ENCODE measurements around the gene EIF6. TPM values are rescaled to one million over a fixed set of nuclear protein-coding genes. Genes with fewer than 3 reads are reported as not detected.

The EIF6 gene
- total and polyA plus RNA-seq, 2 experiments from 2014 or later, result 149 to 215 TPM

- Histone ChIP-seq H3K27ac (ENCODE audit: low read depth) (no peak overlapping the region), H3K4me1 (ENCODE audit: insufficient read depth) (peaks cover 16% of the 10 kb centered on the region), H3K4me2 (no peak overlapping the region), H3K4me3 (no peak overlapping the region), H3K36me3 (ENCODE audit: insufficient read depth) (no peaks in the 10 kb centered on the region), H3F3A (replicated peaks; ENCODE audit: low read depth) (0 out of 2 replicates have a peak, but pooled peaks cover under 1% of the 10 kb centered on the region), H3K9me2 (ENCODE audit: insufficient read depth) (no peaks in the 10 kb centered on the region), H4K20me1 (replicated peaks; ENCODE audit: insufficient read depth) (peaks cover 3% of the 10 kb centered on the region), H2AFZ (no peak overlapping the region), H3K79me2 (replicated peaks; ENCODE audit: insufficient read depth) (peaks cover 6% of the 10 kb centered on the region; the same call in 1 of the 2 replicates), H3K27me3 (ENCODE audit: insufficient read depth) (peaks cover 3% of the 10 kb centered on the region; the same call in 1 of the 2 replicates)
- H3K27ac Mint-ChIP-seq, result no peak overlapping the region
- DNase-seq (ENCODE audit: low spot score) (no peak), ATAC-seq (no peak)
- no peaks in the 10 kb centered on the region; the same call in 2 of the 3 replicates for H3K4me1 Mint-ChIP-seq
- H3K4me3 Mint-ChIP-seq, result no peak overlapping the region
- TF ChIP-seq REST (IDR thresholded peaks at IDR 0.05; ENCODE audit: unreplicated experiment) (no peak), ZNF331 (CRISPR knock-in tag; IDR thresholded peaks at IDR 0.05; ENCODE audit: low read depth) (no peak), JUNB (IDR thresholded peaks at IDR 0.05; ENCODE audit: unreplicated experiment) (no peak), ZNF114 (CRISPR knock-in tag; IDR thresholded peaks at IDR 0.05) (no peak), POLR2AphosphoS5 (IDR thresholded peaks at IDR 0.05; ENCODE audit: low read depth) (no peak), CTCF (conservative IDR thresholded peaks at IDR 0.05; ENCODE audit: low read depth in 2 of 2) (no peak), STAT1 (IDR thresholded peaks at IDR 0.05; ENCODE audit: unreplicated experiment) (no peak), EZH2 (IDR thresholded peaks at IDR 0.05; ENCODE audit: low read depth, unreplicated experiment) (no peak), ZNF462 (CRISPR knock-in tag; IDR thresholded peaks at IDR 0.05) (no peak), EZH2phosphoT487 (IDR thresholded peaks at IDR 0.05; ENCODE audit: unreplicated experiment) (no peak), NANOG (IDR thresholded peaks at IDR 0.05; ENCODE audit: borderline replicate concordance) (no peak), CREB1 (CRISPR knock-in tag; IDR thresholded peaks at IDR 0.05; ENCODE audit: low read depth) (no peak)
- TF ChIP-seq, protein P1, sequence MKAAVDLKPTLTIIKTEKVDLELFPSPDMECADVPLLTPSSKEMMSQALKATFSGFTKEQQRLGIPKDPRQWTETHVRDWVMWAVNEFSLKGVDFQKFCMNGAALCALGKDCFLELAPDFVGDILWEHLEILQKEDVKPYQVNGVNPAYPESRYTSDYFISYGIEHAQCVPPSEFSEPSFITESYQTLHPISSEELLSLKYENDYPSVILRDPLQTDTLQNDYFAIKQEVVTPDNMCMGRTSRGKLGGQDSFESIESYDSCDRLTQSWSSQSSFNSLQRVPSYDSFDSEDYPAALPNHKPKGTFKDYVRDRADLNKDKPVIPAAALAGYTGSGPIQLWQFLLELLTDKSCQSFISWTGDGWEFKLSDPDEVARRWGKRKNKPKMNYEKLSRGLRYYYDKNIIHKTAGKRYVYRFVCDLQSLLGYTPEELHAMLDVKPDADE (IDR thresholded peaks at IDR 0.05), result no peak
- H3K9me3 Mint-ChIP-seq, result no peaks in the 10 kb centered on the region; the same call in 2 of the 3 replicates
- H3K27me3 Mint-ChIP-seq (ENCODE audit: insufficient read depth, low read depth, poor library complexity), result peaks cover 10% of the 10 kb centered on the region
- H3K36me3 Mint-ChIP-seq (ENCODE audit: low read depth), result no peaks in the 10 kb centered on the region
Observed at GRCh38 chr20:35232575-35232974, 52.0 kb downstream of the EIF6 start.
